Midbrain (tissue), 1 donor: ENCODE measurements around the gene MFSD11.
"Not testable (repeated sequence)": the region's sequence is repeated elsewhere in the genome, so short reads cannot be mapped to it uniquely, and the experiment has no call there.

ENCODE experiments used
- DNase-seq: peaks from one replicate; lab custom pipeline; 2025; lab: John Stamatoyannopoulos, UW

Gene MFSD11

GRCh38 chr17:76747716-76748363, 9.9 kb downstream of the MFSD11 start:
- no peak for DNase-seq

GRCh38 chr17:76748657-76749056, 10.7 kb downstream of the MFSD11 start:
- DNase-seq = no peak

- no peak for DNase-seq
Measured at GRCh38 chr17:76751416-76751993, 13.6 kb downstream of the MFSD11 start.

DNA sequence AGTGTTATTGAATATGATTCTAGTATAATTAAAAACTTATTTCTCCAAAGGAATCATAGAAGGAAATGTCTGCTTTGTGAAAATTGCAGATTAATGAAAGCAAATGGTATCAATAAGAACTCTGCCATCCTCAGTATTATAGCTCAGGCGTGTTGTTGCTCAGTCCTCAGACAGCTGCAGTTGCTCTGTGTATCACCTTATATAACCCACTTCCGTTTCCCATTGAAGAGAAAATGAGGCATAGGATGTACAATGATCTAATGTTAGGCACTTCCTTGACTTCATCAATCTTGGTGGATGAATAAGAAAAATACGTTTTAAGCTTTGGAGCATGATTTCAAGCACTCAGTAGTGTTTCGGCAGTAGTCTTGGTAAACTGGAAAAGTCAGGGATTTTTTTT, 14.1 kb downstream of the MFSD11 start:
- DNase-seq = no peak

DNA sequence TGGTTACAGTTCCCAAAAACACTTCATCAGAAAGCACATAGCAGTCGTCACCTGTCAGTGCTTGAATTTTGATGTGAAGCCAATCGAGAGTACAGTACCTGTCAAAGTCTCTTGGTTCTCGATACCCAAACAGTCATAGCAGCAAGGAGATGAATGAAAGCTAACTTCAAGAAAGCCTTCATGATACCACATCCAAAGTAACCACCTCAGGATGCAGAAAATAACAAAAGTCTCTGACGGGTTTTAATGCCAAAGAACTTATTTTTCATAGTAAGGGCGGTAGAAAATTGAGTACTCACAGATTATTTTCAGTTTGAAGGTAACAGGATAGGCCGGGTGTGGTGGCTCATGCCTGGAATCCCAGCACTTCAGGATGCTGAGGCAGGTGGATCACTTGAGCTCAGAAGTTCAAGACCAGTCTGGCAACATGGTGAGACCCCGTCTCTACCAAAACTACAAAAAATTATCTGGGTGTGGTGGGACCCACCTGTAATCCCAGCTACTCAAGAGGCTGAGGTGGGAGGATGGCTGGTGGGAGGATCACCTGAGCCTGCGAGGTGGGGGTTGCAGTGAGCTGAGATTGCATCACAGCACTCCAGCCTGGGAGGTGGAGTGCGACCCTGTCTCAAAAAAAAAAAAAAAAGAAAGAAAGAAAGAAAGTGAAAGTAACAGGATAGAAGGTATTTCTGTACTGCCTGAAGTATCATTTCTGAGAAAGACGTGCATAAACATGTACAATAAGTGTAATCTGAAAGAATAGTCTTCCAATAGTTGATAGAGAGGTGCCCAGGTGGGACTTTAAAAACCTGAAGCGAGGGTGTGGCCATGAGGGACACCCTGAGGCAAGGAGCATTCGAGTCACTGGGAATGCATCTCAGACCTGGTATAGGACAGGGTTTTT, 15.4 kb downstream of the MFSD11 start:
- no peak for DNase-seq

- no peak for DNase-seq
Measured at GRCh38 chr17:76755285-76755684, 17.4 kb downstream of the MFSD11 start.

DNA sequence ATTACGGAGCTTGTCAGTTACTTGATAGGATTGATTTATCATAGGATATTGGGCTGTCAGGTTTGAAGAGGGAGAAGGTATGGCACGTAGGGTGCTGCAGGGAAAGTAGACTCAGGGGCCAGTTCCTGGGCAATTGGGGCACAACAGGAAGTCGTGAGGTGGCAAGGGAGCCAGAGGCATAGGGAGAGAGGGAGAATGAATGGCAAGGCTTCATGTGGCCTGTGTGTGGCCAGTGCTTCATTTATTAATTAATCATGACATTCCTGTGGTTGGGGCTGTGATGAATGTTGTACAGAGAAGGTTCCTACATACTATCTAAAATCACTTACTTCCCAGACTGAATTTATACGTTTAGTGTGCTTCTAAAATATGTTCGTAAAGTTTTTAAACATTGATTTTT, 19.3 kb downstream of the MFSD11 start:
- DNase-seq = no peak

GRCh38 chr17:76758570-76758969, 20.7 kb downstream of the MFSD11 start:
- no peak for DNase-seq

DNA sequence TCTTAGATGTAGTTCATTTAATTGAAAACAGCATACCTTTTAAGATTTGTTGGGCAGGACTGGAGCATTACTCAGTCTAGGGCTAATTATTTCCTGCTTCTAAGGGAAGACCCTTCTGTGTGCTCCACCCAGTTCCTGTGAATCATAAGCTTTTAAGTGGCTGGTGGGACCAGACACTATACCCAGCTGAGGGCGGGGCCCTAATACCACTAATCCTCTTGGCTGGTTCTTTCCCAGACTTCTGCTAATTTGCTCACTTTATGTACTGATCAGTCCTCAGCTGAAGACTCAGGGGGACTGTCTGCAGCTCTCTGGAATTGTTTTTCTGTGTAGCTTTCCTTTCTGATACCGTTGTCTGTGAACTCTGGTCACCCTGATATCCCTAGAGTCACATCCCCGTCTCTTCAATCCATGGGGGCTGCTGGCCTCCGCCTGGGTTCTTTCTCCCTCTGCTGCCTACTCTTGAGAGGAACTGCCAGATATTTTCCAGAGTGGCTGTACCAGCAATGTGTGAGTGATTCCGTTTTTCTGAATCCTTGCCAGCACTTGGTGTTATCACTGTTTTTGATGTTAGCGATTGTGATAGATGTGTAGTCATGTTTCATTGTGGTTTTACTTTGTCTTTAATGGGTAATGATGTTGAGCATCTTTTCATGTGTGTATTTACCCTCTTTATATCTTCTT, 35.1 kb downstream of the MFSD11 start:
- no peak for DNase-seq

- DNase-seq = no peak
Measured at GRCh38 chr17:76775021-76775600, 37.2 kb downstream of the MFSD11 start.

DNA sequence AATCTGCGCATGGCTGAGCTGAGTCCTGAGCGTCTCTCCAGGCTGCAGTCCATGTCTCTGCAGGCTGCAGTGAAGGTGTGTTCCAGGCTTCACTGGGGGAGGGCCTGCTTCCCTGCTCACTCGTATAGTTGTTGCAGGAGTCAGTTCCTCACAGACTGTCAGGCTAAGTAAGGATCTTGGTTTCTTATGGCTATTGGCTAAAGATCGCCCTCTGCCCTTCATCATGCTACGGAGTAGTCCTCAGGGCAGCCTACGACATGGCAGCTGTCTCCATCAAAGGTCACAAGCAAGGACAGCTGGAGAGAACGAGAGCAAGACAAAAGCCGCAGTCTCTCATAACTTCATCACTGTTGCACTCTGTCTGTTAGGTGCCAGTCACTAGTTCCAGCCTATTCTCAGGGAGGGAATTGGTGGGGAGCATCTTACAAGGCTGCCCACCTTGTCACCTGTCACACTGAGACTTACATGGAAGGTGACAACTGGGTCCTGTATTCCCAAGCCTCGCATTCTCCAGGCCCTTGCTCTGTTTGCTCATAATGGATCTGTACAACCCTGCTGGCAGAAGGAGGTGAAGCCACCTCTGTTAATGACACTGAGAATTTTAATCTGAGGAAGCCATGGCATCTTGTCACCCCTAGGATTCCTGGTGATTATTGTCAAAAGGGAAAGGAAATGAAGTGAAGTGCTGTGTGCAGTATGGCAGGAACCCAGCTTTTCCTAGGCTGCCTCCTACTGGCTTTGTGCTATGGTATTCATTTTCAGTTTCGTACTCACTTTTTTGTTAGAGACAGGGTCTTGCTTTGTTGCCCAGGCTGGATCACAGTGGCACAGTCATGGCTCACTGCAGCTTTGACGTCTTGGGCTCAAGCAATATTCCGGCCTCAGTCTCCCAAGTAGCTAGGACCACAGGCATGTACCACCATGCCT, 43.4 kb downstream of the MFSD11 start:
- DNase-seq = no peak

DNA sequence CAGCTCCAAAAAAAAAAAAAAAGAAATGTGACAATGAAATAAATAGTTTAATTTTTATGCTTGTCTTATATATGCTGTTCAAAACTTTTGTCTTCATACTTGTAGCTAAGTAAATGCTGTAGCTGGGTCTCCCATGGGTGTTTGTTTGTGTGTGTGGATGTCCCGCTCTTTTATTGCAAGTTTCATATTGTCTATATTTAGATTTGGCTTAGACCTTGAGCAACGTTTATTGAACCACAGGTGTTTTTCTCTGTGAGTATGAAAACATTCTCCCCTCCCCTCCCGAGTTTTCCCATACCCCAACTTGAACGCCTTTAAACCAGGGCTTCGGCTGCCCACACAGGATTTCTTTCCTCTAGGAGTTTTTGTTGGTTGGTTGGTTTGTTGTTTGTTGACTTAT, 45.2 kb downstream of the MFSD11 start:
- no peak for DNase-seq

- DNase-seq = no peak
Measured at GRCh38 chr17:76784926-76785325, 47.0 kb downstream of the MFSD11 start.

DNA sequence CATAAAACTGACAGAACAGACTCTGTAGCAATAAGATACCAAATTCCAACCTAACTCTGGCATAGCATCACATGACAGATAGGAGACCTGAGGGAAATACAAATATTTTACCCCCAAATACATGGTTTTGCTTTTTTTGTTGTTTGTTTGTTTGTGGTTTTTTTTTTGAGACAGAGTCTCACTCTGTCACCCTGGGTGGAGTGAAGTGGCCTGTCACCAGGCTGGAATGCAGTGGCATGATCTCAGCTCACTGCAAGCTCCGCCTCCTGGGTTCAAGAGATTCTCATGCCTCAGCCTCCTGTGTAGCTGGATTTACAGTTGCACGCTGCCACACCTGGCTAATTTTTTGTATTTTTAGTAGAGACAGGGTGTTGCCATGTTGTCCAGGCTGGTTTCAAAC, 49.9 kb downstream of the MFSD11 start:
- DNase-seq = not testable (repeated sequence)

- no peak for DNase-seq
Measured at GRCh38 chr17:76789235-76789788, 51.4 kb downstream of the MFSD11 start.

- DNase-seq = peak; percentile 23
Measured at GRCh38 chr17:76791053-76791980, 53.4 kb downstream of the MFSD11 start.

DNA sequence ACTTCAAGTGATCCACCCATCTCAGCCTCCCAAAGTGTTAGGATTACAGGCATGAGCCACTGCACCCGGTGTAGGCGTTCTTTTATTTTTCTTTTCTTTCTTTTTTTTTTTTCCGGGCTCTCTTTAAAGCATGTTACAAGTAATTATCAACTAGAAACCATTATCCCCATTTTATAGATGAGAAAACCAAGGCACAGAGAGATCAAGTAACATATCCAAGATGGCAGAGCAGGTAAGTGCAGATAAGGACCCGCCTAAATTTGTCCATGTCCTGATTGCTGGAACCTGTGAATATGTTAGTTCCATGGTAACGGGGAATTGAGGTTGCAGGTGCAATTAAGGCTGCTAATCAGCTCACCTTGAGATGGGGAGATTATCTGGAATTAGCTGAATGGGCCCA, 54.4 kb downstream of the MFSD11 start:
- DNase-seq = no peak

- no peak for DNase-seq
Measured at GRCh38 chr17:76793775-76794174, 55.9 kb downstream of the MFSD11 start.

DNA sequence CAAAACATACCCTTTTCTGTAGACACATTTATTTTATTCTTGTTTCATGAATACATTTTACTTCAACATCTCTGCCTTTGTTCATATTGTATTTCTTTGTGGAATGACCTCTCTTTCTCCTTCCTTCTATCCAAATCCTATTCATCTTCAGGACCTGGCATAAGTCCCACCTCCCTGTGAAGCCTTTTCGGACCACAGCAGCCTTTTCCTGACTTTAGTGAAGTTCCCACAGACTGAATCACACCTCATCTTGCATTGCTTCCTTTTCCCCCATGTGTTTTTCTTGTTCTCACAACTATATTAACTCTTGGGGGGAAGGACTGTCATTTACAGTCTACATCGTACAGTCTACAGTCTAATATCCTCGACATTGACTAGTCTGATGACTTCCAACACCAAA, 58.2 kb downstream of the MFSD11 start:
- DNase-seq = no peak
